Measurements from ENCODE around the gene LRRC59.

Gene LRRC59

GRCh38 chr17:50354776-50355175 lies 42.5 kb downstream of the LRRC59 start:
- H3K27ac ChIP-seq (ENCODE audit: low read depth, low read length): no peak overlapping the region
- no peak overlapping the region for H3K9ac ChIP-seq (ENCODE audit: low read length)
- no peaks in the 10 kb centered on the region for H3K9me2 ChIP-seq (replicated peaks; ENCODE audit: insufficient read depth, low read length)
- TF ChIP-seq CTCF (IDR thresholded peaks at IDR 0.05; ENCODE audit: insufficient read depth, low read length, poor library complexity, severe bottlenecking): no peak
- no peak for TF ChIP-seq EZH2phosphoT487 (conservative IDR thresholded peaks at IDR 0.05; ENCODE audit: low read length)
- no peaks in the 10 kb centered on the region for H3K79me2 ChIP-seq (ENCODE audit: insufficient read depth, low read length)
- no peaks in the 10 kb centered on the region for H3K27me3 ChIP-seq (ENCODE audit: low read length)
- H3K36me3 ChIP-seq (ENCODE audit: low read length): no peaks in the 10 kb centered on the region
- H3K4me2 ChIP-seq (ENCODE audit: low read depth, low read length, poor library complexity, severe bottlenecking): no peak overlapping the region
- no peaks in the 10 kb centered on the region for H4K20me1 ChIP-seq (ENCODE audit: low read depth, low read length)
- H3F3A ChIP-seq (ENCODE audit: insufficient read depth): no peaks in the 10 kb centered on the region
- no peak overlapping the region for H2AFZ ChIP-seq (ENCODE audit: low read depth, low read length, severe bottlenecking)
- no peak overlapping the region for H3K4me3 ChIP-seq (ENCODE audit: insufficient read depth, low read length, poor library complexity, severe bottlenecking)
- no peaks in the 10 kb centered on the region for H3K9me3 ChIP-seq (ENCODE audit: insufficient read depth, low read length)

GRCh38 chr17:50354198-50354597 lies 43.1 kb downstream of the LRRC59 start:
- Histone ChIP-seq H3K36me3 (ENCODE audit: low read length) (no peaks in the 10 kb centered on the region), H3K4me2 (ENCODE audit: low read depth, low read length, poor library complexity, severe bottlenecking) (no peak overlapping the region), H3F3A (ENCODE audit: insufficient read depth) (no peaks in the 10 kb centered on the region), H3K27ac (ENCODE audit: low read depth, low read length) (no peak overlapping the region), H3K4me3 (ENCODE audit: insufficient read depth, low read length, poor library complexity, severe bottlenecking) (no peak overlapping the region), H3K27me3 (ENCODE audit: low read length) (no peaks in the 10 kb centered on the region), H3K9ac (ENCODE audit: low read length) (no peak overlapping the region), H2AFZ (ENCODE audit: low read depth, low read length, severe bottlenecking) (no peak overlapping the region), H3K79me2 (ENCODE audit: insufficient read depth, low read length) (no peaks in the 10 kb centered on the region), H3K9me3 (ENCODE audit: insufficient read depth, low read length) (no peaks in the 10 kb centered on the region), H4K20me1 (ENCODE audit: low read depth, low read length) (no peaks in the 10 kb centered on the region), H3K9me2 (replicated peaks; ENCODE audit: insufficient read depth, low read length) (no peaks in the 10 kb centered on the region)
- no peak for TF ChIP-seq EZH2phosphoT487 (conservative IDR thresholded peaks at IDR 0.05; ENCODE audit: low read length)
- no peak for TF ChIP-seq CTCF (IDR thresholded peaks at IDR 0.05; ENCODE audit: insufficient read depth, low read length, poor library complexity, severe bottlenecking)

- Histone ChIP-seq H3K79me2 (ENCODE audit: insufficient read depth, low read length) (no peaks in the 10 kb centered on the region), H3K9me3 (ENCODE audit: insufficient read depth, low read length) (no peaks in the 10 kb centered on the region)
These were observed 43.6 kb downstream of the LRRC59 start for GRCh38 chr17:50353600-50354195.

More at GRCh38 chr17:50353600-50354195, 43.6 kb downstream of the LRRC59 start:
- TF ChIP-seq CTCF (IDR thresholded peaks at IDR 0.05; ENCODE audit: insufficient read depth, low read length, poor library complexity, severe bottlenecking): no peak
- H2AFZ ChIP-seq (ENCODE audit: low read depth, low read length, severe bottlenecking): no peak overlapping the region
- no peak overlapping the region for H3K4me2 ChIP-seq (ENCODE audit: low read depth, low read length, poor library complexity, severe bottlenecking)
- no peaks in the 10 kb centered on the region for H3K36me3 ChIP-seq (ENCODE audit: low read length)
- H3K4me3 ChIP-seq (ENCODE audit: insufficient read depth, low read length, poor library complexity, severe bottlenecking): no peak overlapping the region
- H4K20me1 ChIP-seq (ENCODE audit: low read depth, low read length): no peaks in the 10 kb centered on the region
- no peaks in the 10 kb centered on the region for H3K27me3 ChIP-seq (ENCODE audit: low read length)
- no peaks in the 10 kb centered on the region for H3F3A ChIP-seq (ENCODE audit: insufficient read depth)
- H3K9me2 ChIP-seq (replicated peaks; ENCODE audit: insufficient read depth, low read length): no peaks in the 10 kb centered on the region
- no peak overlapping the region for H3K27ac ChIP-seq (ENCODE audit: low read depth, low read length)
- no peak overlapping the region for H3K9ac ChIP-seq (ENCODE audit: low read length)

Measured in SU-DHL-6 (cell line).